Measurements from ENCODE around the gene ELOVL1.

DNA sequence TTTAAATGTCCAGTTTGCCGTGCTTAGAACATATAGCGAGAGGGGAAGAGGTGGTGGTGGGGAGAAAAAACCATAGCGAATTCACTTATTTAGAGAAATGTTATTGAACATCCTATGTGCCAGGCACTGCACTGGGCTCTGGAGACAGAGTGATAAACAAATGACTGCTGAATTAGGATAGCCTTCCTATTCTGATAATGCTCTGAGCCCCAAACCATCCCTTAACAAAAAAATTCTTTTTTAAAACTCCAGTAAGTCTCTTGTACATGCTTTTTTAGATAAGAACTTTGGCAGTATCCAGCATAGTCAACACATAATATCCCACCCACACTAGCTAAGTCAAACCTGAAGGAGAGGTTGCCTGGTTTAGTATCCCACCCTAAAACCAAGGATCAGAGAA is 30.4 kb upstream of the ELOVL1 start:
- TF ChIP-seq RFX5 (IDR thresholded peaks at IDR 0.05), result no peak
- no peak for TF ChIP-seq POLR2A (IDR thresholded peaks at IDR 0.05; ENCODE audit: low read length)
- TF ChIP-seq, protein P1, sequence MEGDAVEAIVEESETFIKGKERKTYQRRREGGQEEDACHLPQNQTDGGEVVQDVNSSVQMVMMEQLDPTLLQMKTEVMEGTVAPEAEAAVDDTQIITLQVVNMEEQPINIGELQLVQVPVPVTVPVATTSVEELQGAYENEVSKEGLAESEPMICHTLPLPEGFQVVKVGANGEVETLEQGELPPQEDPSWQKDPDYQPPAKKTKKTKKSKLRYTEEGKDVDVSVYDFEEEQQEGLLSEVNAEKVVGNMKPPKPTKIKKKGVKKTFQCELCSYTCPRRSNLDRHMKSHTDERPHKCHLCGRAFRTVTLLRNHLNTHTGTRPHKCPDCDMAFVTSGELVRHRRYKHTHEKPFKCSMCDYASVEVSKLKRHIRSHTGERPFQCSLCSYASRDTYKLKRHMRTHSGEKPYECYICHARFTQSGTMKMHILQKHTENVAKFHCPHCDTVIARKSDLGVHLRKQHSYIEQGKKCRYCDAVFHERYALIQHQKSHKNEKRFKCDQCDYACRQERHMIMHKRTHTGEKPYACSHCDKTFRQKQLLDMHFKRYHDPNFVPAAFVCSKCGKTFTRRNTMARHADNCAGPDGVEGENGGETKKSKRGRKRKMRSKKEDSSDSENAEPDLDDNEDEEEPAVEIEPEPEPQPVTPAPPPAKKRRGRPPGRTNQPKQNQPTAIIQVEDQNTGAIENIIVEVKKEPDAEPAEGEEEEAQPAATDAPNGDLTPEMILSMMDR (IDR thresholded peaks at IDR 0.05), result no peak
- no peak for TF ChIP-seq JUNB (IDR thresholded peaks at IDR 0.05)
- TF ChIP-seq FOSL2 (IDR thresholded peaks at IDR 0.05), result no peak
- no peak for TF ChIP-seq FOSL2 (CRISPR knock-in tag; IDR thresholded peaks at IDR 0.05)
- no peak for TF ChIP-seq CEBPB (IDR thresholded peaks at IDR 0.05)
- TF ChIP-seq EP300 (IDR thresholded peaks at IDR 0.05), result no peak
- TF ChIP-seq NPAS2 (CRISPR knock-in tag; IDR thresholded peaks at IDR 0.05; ENCODE audit: borderline replicate concordance), result no peak
- TF ChIP-seq, protein P2, sequence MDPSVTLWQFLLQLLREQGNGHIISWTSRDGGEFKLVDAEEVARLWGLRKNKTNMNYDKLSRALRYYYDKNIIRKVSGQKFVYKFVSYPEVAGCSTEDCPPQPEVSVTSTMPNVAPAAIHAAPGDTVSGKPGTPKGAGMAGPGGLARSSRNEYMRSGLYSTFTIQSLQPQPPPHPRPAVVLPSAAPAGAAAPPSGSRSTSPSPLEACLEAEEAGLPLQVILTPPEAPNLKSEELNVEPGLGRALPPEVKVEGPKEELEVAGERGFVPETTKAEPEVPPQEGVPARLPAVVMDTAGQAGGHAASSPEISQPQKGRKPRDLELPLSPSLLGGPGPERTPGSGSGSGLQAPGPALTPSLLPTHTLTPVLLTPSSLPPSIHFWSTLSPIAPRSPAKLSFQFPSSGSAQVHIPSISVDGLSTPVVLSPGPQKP (IDR thresholded peaks at IDR 0.05; ENCODE audit: low read depth, low read length), result no peak
- no peak for TF ChIP-seq JUN (IDR thresholded peaks at IDR 0.05)
- TF ChIP-seq, protein P3, sequence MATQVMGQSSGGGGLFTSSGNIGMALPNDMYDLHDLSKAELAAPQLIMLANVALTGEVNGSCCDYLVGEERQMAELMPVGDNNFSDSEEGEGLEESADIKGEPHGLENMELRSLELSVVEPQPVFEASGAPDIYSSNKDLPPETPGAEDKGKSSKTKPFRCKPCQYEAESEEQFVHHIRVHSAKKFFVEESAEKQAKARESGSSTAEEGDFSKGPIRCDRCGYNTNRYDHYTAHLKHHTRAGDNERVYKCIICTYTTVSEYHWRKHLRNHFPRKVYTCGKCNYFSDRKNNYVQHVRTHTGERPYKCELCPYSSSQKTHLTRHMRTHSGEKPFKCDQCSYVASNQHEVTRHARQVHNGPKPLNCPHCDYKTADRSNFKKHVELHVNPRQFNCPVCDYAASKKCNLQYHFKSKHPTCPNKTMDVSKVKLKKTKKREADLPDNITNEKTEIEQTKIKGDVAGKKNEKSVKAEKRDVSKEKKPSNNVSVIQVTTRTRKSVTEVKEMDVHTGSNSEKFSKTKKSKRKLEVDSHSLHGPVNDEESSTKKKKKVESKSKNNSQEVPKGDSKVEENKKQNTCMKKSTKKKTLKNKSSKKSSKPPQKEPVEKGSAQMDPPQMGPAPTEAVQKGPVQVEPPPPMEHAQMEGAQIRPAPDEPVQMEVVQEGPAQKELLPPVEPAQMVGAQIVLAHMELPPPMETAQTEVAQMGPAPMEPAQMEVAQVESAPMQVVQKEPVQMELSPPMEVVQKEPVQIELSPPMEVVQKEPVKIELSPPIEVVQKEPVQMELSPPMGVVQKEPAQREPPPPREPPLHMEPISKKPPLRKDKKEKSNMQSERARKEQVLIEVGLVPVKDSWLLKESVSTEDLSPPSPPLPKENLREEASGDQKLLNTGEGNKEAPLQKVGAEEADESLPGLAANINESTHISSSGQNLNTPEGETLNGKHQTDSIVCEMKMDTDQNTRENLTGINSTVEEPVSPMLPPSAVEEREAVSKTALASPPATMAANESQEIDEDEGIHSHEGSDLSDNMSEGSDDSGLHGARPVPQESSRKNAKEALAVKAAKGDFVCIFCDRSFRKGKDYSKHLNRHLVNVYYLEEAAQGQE (IDR thresholded peaks at IDR 0.05), result no peak

All from A549 (cell line).